Measurements from ENCODE around the gene SV2A. TPM values are rescaled to one million over a fixed set of nuclear protein-coding genes. Genes with fewer than 3 reads are reported as not detected.
"Not testable (repeated sequence)": the region's sequence is repeated elsewhere in the genome, so short reads cannot be mapped to it uniquely, and the experiment has no call there.

Gene SV2A
- total RNA-seq, 1 donor: 23.2 TPM

DNA sequence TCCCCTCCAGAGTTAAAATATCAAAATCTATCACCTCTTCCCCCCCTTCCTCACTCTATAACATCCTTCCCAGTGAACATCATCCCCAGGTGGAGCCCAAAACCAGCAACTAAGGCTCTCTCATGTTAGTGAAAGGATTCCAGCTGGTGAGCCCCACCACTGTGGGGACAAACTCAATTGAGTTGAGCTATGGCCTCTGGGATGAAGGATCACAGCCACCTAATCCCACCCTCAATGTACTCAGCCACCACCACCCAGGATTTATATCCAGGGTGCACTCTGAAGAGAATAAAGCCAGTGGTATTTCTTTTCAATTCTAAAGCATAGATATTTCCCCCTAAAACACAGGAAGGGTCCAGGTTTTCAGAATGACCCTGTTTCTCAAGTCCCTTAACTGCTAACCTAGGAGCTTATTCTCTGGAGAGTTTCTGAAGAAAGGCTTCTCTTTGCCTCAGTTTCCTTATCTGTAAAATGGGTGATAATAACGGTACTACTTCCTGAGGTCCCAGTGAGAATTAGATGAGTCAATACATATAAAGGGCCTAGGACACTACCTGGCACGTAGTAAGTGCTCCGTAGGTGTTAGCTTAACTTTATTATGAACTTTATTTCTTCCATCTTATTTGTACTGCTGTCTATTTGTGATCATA, 33.9 kb downstream of the SV2A start:
- H2AFZ ChIP-seq (ENCODE audit: low read length): no peak overlapping the region
- peak overlapping the region; percentile 80 for H3K4me3 ChIP-seq (ENCODE audit: insufficient read depth, low read length)
- H3K36me3 ChIP-seq (ENCODE audit: insufficient read depth, low read length): no peaks in the 10 kb centered on the region
- H3K4me2 ChIP-seq (ENCODE audit: insufficient read depth, low read length): peak overlapping the region; percentile 91
- H4K20me1 ChIP-seq (ENCODE audit: insufficient read depth, low read length): no peaks in the 10 kb centered on the region
- H3K79me2 ChIP-seq (ENCODE audit: insufficient read depth, low read length): peaks cover 26% of the 10 kb centered on the region
- no peaks in the 10 kb centered on the region for H3K27me3 ChIP-seq (ENCODE audit: insufficient read depth, low read length)
- no peak overlapping the region for H3K27ac ChIP-seq (ENCODE audit: low read depth, low read length)
- TF ChIP-seq CTCF (IDR thresholded peaks at IDR 0.05; ENCODE audit: extremely low read depth, low read depth, low read length): no peak
- peaks cover 17% of the 10 kb centered on the region for H3K4me1 ChIP-seq (ENCODE audit: insufficient read depth, low read length)
- H3K9me3 ChIP-seq (ENCODE audit: low read depth, low read length): no peaks in the 10 kb centered on the region
- DNase-seq (ENCODE audit: insufficient read length, low spot score, missing footprints): no peak

- TF ChIP-seq CTCF (IDR thresholded peaks at IDR 0.05; ENCODE audit: extremely low read depth, low read depth, low read length): no peak
- Histone ChIP-seq H3K4me3 (ENCODE audit: insufficient read depth, low read length) (no peak overlapping the region), H2AFZ (ENCODE audit: low read length) (no peak overlapping the region), H3K9me3 (ENCODE audit: low read depth, low read length) (no peaks in the 10 kb centered on the region), H3K4me1 (ENCODE audit: insufficient read depth, low read length) (peaks cover 14% of the 10 kb centered on the region), H3K4me2 (ENCODE audit: insufficient read depth, low read length) (no peak overlapping the region), H3K36me3 (ENCODE audit: insufficient read depth, low read length) (no peaks in the 10 kb centered on the region), H3K27ac (ENCODE audit: low read depth, low read length) (no peak overlapping the region), H4K20me1 (ENCODE audit: insufficient read depth, low read length) (no peaks in the 10 kb centered on the region), H3K79me2 (ENCODE audit: insufficient read depth, low read length) (peaks cover 26% of the 10 kb centered on the region), H3K27me3 (ENCODE audit: insufficient read depth, low read length) (no peaks in the 10 kb centered on the region)
- DNase-seq (ENCODE audit: insufficient read length, low spot score, missing footprints): no peak
These were observed 35.8 kb downstream of the SV2A start for GRCh38 chr1:149881876-149882275.

DNA sequence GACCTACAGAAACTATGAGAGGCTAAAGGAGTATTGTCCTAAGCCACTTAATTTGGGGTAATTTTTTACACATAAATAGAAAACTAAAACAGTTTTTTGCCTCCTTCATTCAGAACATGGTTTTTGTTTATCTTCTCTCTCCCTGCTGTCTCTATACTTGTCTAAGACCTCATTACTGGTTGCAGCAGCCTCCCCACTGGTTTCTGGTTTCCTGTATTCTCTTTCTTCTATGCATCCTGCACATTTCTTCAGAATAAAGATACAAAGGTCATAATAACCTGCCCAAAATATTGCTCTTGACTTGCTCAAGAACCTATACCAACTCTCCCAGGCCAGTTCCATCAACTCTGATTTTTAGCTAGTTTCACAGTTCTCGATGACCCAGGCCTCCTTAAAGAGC, 38.1 kb downstream of the SV2A start:
- peaks cover 19% of the 10 kb centered on the region for H3K79me2 ChIP-seq (ENCODE audit: insufficient read depth, low read length)
- no peaks in the 10 kb centered on the region for H3K27me3 ChIP-seq (ENCODE audit: insufficient read depth, low read length)
- H3K4me3 ChIP-seq (ENCODE audit: insufficient read depth, low read length): no peak overlapping the region
- H3K9me3 ChIP-seq (ENCODE audit: low read depth, low read length): no peaks in the 10 kb centered on the region
- no peaks in the 10 kb centered on the region for H3K36me3 ChIP-seq (ENCODE audit: insufficient read depth, low read length)
- no peak overlapping the region for H3K27ac ChIP-seq (ENCODE audit: low read depth, low read length)
- H3K4me1 ChIP-seq (ENCODE audit: insufficient read depth, low read length): peaks cover 6% of the 10 kb centered on the region
- no peak overlapping the region for H2AFZ ChIP-seq (ENCODE audit: low read length)
- no peak overlapping the region for H3K4me2 ChIP-seq (ENCODE audit: insufficient read depth, low read length)
- no peak for DNase-seq (ENCODE audit: insufficient read length, low spot score, missing footprints)
- no peaks in the 10 kb centered on the region for H4K20me1 ChIP-seq (ENCODE audit: insufficient read depth, low read length)
- TF ChIP-seq CTCF (IDR thresholded peaks at IDR 0.05; ENCODE audit: extremely low read depth, low read depth, low read length): no peak

GRCh38 chr1:149877211-149877946, 40.3 kb downstream of the SV2A start:
- no peak for TF ChIP-seq CTCF (IDR thresholded peaks at IDR 0.05; ENCODE audit: extremely low read depth, low read depth, low read length)
- Histone ChIP-seq H3K9me3 (ENCODE audit: low read depth, low read length) (no peaks in the 10 kb centered on the region), H3K79me2 (ENCODE audit: insufficient read depth, low read length) (peaks cover 4% of the 10 kb centered on the region), H2AFZ (ENCODE audit: low read length) (no peak overlapping the region), H3K4me1 (ENCODE audit: insufficient read depth, low read length) (no peaks in the 10 kb centered on the region), H4K20me1 (ENCODE audit: insufficient read depth, low read length) (no peaks in the 10 kb centered on the region), H3K27ac (ENCODE audit: low read depth, low read length) (no peak overlapping the region), H3K4me2 (ENCODE audit: insufficient read depth, low read length) (no peak overlapping the region), H3K27me3 (ENCODE audit: insufficient read depth, low read length) (no peaks in the 10 kb centered on the region), H3K4me3 (ENCODE audit: insufficient read depth, low read length) (no peak overlapping the region), H3K36me3 (ENCODE audit: insufficient read depth, low read length) (no peaks in the 10 kb centered on the region)
- no peak for DNase-seq (ENCODE audit: insufficient read length, low spot score, missing footprints)

- not testable (repeated sequence) for H3K4me3 ChIP-seq (ENCODE audit: insufficient read depth, low read length); H3K27ac ChIP-seq (ENCODE audit: low read depth, low read length); H3K79me2 ChIP-seq (ENCODE audit: insufficient read depth, low read length); H3K36me3 ChIP-seq (ENCODE audit: insufficient read depth, low read length); H3K27me3 ChIP-seq (ENCODE audit: insufficient read depth, low read length); H3K9me3 ChIP-seq (ENCODE audit: low read depth, low read length); H3K4me1 ChIP-seq (ENCODE audit: insufficient read depth, low read length); H2AFZ ChIP-seq (ENCODE audit: low read length); H3K4me2 ChIP-seq (ENCODE audit: insufficient read depth, low read length); DNase-seq (ENCODE audit: insufficient read length, low spot score, missing footprints); H4K20me1 ChIP-seq (ENCODE audit: insufficient read depth, low read length)
These were observed 44.6 kb downstream of the SV2A start for GRCh38 chr1:149873060-149873459.

DNA sequence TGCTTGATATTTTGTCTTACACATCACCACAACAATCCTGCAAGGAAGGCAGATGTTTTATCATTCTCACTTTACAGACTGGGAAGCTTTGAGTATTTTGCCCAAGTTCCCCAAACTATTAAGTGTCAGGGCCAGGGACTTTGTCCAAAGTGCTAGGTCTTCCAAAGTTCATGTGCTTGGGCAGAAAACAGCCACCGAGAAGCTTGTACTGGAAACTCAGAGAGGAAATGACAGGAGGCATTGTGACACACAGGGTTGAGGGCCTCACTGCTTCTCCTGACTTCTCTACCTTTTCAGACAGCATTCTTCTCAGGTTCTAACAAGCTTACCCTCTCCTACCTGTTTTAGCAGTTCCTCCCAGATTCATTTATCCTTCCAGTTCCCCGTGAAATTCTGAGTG, 50.8 kb downstream of the SV2A start:
- H3K9me3 ChIP-seq (ENCODE audit: low read depth, low read length); H3K4me2 ChIP-seq (ENCODE audit: insufficient read depth, low read length); H3K27me3 ChIP-seq (ENCODE audit: insufficient read depth, low read length); H3K27ac ChIP-seq (ENCODE audit: low read depth, low read length); H3K36me3 ChIP-seq (ENCODE audit: insufficient read depth, low read length); H4K20me1 ChIP-seq (ENCODE audit: insufficient read depth, low read length); H3K4me3 ChIP-seq (ENCODE audit: insufficient read depth, low read length); DNase-seq (ENCODE audit: insufficient read length, low spot score, missing footprints); H3K4me1 ChIP-seq (ENCODE audit: insufficient read depth, low read length); H3K79me2 ChIP-seq (ENCODE audit: insufficient read depth, low read length); H2AFZ ChIP-seq (ENCODE audit: low read length): not testable (repeated sequence)

Measured in osteoblast (primary cell).